IMR-90 (cell line): ENCODE data around the gene ADGRV1. TPM values are rescaled to one million over a fixed set of nuclear protein-coding genes. Genes with fewer than 3 reads are reported as not detected.
"Not testable (repeated sequence)": the region's sequence is repeated elsewhere in the genome, so short reads cannot be mapped to it uniquely, and the experiment has no call there.

ENCODE experiments used
- ATAC-seq: fragments of 200-7000 bp; cut with Tn5 transposase; 2 replicates; pipeline ENCODE4 v1.9.1; 2020; ENCODE audit warnings: low read depth, mild to moderate bottlenecking, moderate library complexity
- BruUV-seq: library from RNA; stranded (reverse); fragments of 400-500 nt; replicated peaks from 2 replicates; lab custom pipeline; 2021; lab: Mats Ljungman, UMichigan
- CTCF ChIA-PET: fragments of 300-600 bp; formaldehyde crosslinking; extraction: SDS; loops from one replicate; lab custom pipeline; 2021; ENCODE audit warnings: antibody characterized with exemption; lab: Yijun Ruan, JAX
- POLR2A ChIA-PET: fragments of 300-600 bp; sonication (Branson Sonifier 250); formaldehyde crosslinking; loops from one replicate; lab custom pipeline; 2022; ENCODE audit warnings: antibody characterized with exemption; ENCODE audit not compliant: unreplicated experiment; lab: Charles Lee
- DNase-seq: peaks from one replicate; pipeline ENCODE4 v3.0.0; 2013
- H2AFZ ChIP-seq: replicated peaks from 2 replicates; pipeline ENCODE3; 2013; ENCODE audit warnings: low read length, mild to moderate bottlenecking; ENCODE audit not compliant: poor library complexity
- H2AK5ac ChIP-seq: 2 replicates; pipeline ENCODE4 v1.6.1; 2013; ENCODE audit warnings: low read depth, low read length, inconsistent platforms
- H2AK9ac ChIP-seq: replicated peaks from 2 replicates; pipeline ENCODE3; 2013; ENCODE audit warnings: mild to moderate bottlenecking, low read depth, low read length, moderate library complexity; ENCODE audit not compliant: poor library complexity
- H2BK120ac ChIP-seq: 2 replicates; pipeline ENCODE4 v1.6.1; 2013; ENCODE audit warnings: low read depth, low read length, inconsistent platforms
- H2BK15ac ChIP-seq: 3 replicates; pipeline ENCODE4 v1.6.1; 2013; ENCODE audit warnings: low read depth, low read length, inconsistent platforms
- H2BK20ac ChIP-seq: 2 replicates; pipeline ENCODE4 v1.6.1; 2013; ENCODE audit warnings: low read depth, mild to moderate bottlenecking, inconsistent platforms, low read length, moderate library complexity
- H2BK5ac ChIP-seq: 2 replicates; pipeline ENCODE4 v1.6.1; 2013; ENCODE audit warnings: mild to moderate bottlenecking, low read depth, low read length, inconsistent platforms; ENCODE audit not compliant: poor library complexity, severe bottlenecking
- H3K14ac ChIP-seq: replicated peaks from 2 replicates; pipeline ENCODE4 v1.6.1; 2013; ENCODE audit warnings: low read depth, low read length, inconsistent platforms
- H3K18ac ChIP-seq: 2 replicates; pipeline ENCODE4 v1.6.1; 2013; ENCODE audit warnings: low read depth, low read length, control low read depth
- H3K23ac ChIP-seq: 2 replicates; pipeline ENCODE4 v1.6.1; 2013; ENCODE audit warnings: low read depth, low read length, inconsistent platforms
- H3K27ac ChIP-seq: 2 replicates; pipeline ENCODE4 v1.5.1; 2013; ENCODE audit warnings: mild to moderate bottlenecking, control low read depth, low read length; ENCODE audit not compliant: insufficient read depth
- H3K27me3 ChIP-seq: 2 replicates; pipeline ENCODE4 v1.6.1; 2013; ENCODE audit warnings: low read length; ENCODE audit not compliant: control insufficient read depth, insufficient read depth
- H3K36me3 ChIP-seq: 2 replicates; pipeline ENCODE4 v1.6.1; 2013; ENCODE audit warnings: low read length, mixed read lengths; ENCODE audit not compliant: control insufficient read depth, insufficient read depth
- H3K4ac ChIP-seq: 2 replicates; pipeline ENCODE4 v1.6.1; 2013; ENCODE audit warnings: low read depth, low read length, inconsistent platforms
- H3K4me1 ChIP-seq: 2 replicates; pipeline ENCODE4 v1.6.1; 2013; ENCODE audit warnings: low read length, mixed read lengths; ENCODE audit not compliant: control insufficient read depth, insufficient read depth
- H3K4me2 ChIP-seq: 2 replicates; pipeline ENCODE4 v1.6.1; 2013; ENCODE audit warnings: low read depth, mild to moderate bottlenecking, control low read depth, low read length, moderate library complexity
- H3K4me3 ChIP-seq: 2 replicates; pipeline ENCODE4 v1.5.1; 2013; ENCODE audit warnings: low read depth, mild to moderate bottlenecking, control low read depth, low read length, moderate library complexity; ENCODE audit not compliant: insufficient read depth
- H3K56ac ChIP-seq: 2 replicates; pipeline ENCODE4 v1.6.1; 2013; ENCODE audit warnings: low read length, inconsistent platforms; ENCODE audit not compliant: insufficient read depth; ENCODE audit errors: extremely low read depth
- H3K79me1 ChIP-seq, 2 experiments: 2 replicates each; pipeline ENCODE4 v1.6.1; 2013; ENCODE audit warnings: low read length in 2 of 2, inconsistent platforms in 1 of 2, low read depth in 1 of 2
- H3K9ac ChIP-seq: 2 replicates; pipeline ENCODE4 v1.6.1; 2013; ENCODE audit warnings: low read depth, low read length, control low read depth
- H3K9me1 ChIP-seq: 2 replicates; pipeline ENCODE4 v1.6.1; 2013; ENCODE audit warnings: low read length, inconsistent platforms; ENCODE audit not compliant: insufficient read depth
- H3K9me3 ChIP-seq: 2 replicates; pipeline ENCODE4 v1.6.1; 2013; ENCODE audit warnings: low read length; ENCODE audit not compliant: control insufficient read depth, insufficient read depth
- H4K20me1 ChIP-seq: 2 replicates; pipeline ENCODE4 v1.6.1; 2013; ENCODE audit warnings: low read length, inconsistent platforms; ENCODE audit not compliant: insufficient read depth
- H4K5ac ChIP-seq: 2 replicates; pipeline ENCODE4 v1.6.1; 2013; ENCODE audit warnings: mild to moderate bottlenecking, low read depth, low read length, control low read depth
- H4K8ac ChIP-seq, 2 experiments: 2 replicates each; pipeline ENCODE4 v1.6.1; 2013; ENCODE audit warnings: low read depth in 2 of 2, low read length in 2 of 2, control low read depth in 1 of 2, inconsistent platforms in 1 of 2
- H4K91ac ChIP-seq: 2 replicates; pipeline ENCODE4 v1.6.1; 2013; ENCODE audit warnings: low read depth, low read length, inconsistent platforms; ENCODE audit not compliant: insufficient read depth
- WGBS, 2 experiments: methylation state at CpG; one replicate each; pipeline versions ENCODE4 v1.1.5 to v1.1.7; 2013; ENCODE audit warnings: missing lambda C conversion rate in 2 of 2; ENCODE audit not compliant: insufficient read length in 1 of 2; ENCODE audit errors: extremely low coverage in 2 of 2; 5-methylcytosine and 5-hydroxymethylcytosine counted together
- dilution Hi-C: fragments of 300-500 bp; cut with HindIII; formaldehyde crosslinking; loops from one replicate; pipeline ENCODE4 v1.14.3; 2018; ENCODE audit warnings: low sequenced_read_pairs; ENCODE audit not compliant: unreplicated experiment
- in situ Hi-C: fragments of 300-500 bp; cut with MboI; formaldehyde crosslinking; loops from 3 replicates; pipeline ENCODE4 v1.14.3; 2019; ENCODE audit warnings: low sequenced_read_pairs, inconsistent platforms, mixed read lengths
- intact Hi-C: fragments of 100-400 bp; cut with micrococcal nuclease; formaldehyde crosslinking; loops from 2 replicates; pipeline ENCODE4 v1.10.0; 2022
- polyA plus RNA-seq, 3 experiments: library from polyadenylated mRNA; depleted of rRNA; stranded (reverse); fragments of >200 nt; gene quantifications; 2 replicates each; pipeline ENCODE4 v1.2.3, GENCODE V29; 2012; ENCODE audit warnings: low replicate concordance in 1 of 3
- total RNA-seq: library from RNA; depleted of rRNA; stranded (reverse); fragments of >200 nt; gene quantifications from 2 replicates; pipeline ENCODE4 v1.2.3, GENCODE V29; 2012

ADGRV1 gene
- total and polyA plus RNA-seq, 2 of the 4 experiments (the other 2 are of a cell fraction), result under 0.01 TPM; not detected in 1

DNA sequence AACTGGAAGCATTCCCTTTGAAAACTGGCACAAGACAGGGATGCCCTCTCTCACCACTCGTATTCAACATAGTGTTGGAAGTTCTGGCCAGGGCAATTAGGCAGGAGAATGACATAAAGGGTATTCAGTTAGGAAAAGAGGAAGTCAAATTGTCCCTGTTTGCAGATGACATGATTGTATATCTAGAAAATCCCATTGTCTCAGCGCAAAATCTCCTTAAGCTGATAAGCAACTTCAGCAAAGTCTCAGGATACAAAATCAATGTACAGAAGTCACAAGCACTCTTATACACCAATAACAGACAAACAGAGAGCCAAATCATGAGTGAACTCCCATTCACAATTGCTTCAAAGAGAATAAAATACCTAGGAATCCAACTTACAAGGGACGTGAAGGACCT, 128.9 kb downstream of the ADGRV1 start:
- H3K23ac ChIP-seq, H2AK5ac ChIP-seq, H3K9me3 ChIP-seq, CTCF ChIA-PET, DNase-seq, dilution Hi-C loops, H4K91ac ChIP-seq, H3K4me2 ChIP-seq, ATAC-seq, H2BK20ac ChIP-seq, H3K4me1 ChIP-seq, H2AFZ ChIP-seq, H3K9ac ChIP-seq, H3K9me1 ChIP-seq, in situ Hi-C loops, H3K14ac ChIP-seq, H3K36me3 ChIP-seq, H2BK5ac ChIP-seq, H3K27ac ChIP-seq, H4K20me1 ChIP-seq, POLR2A ChIA-PET, H3K18ac ChIP-seq, H3K56ac ChIP-seq, H3K4ac ChIP-seq, H2BK120ac ChIP-seq, H4K8ac ChIP-seq, H3K79me1 ChIP-seq, intact Hi-C loops, H2BK15ac ChIP-seq, H3K27me3 ChIP-seq, BruUV-seq, H2AK9ac ChIP-seq, H4K5ac ChIP-seq, H3K4me3 ChIP-seq: not testable (repeated sequence)
- no CpG with 5 or more reads among the region's 3 CpGs for WGBS, 2 experiments
